GM18951 (cell line): Measurements from ENCODE around the gene XYLT2.

ENCODE experiments used
- POLR2A ChIP-seq: IDR thresholded peaks from 4 replicates; pipeline ENCODE4 v1.6.1; 2011; ENCODE audit warnings: mild to moderate bottlenecking; ENCODE audit not compliant: insufficient read length, insufficient read depth; ENCODE audit errors: extremely low read depth
- in situ Hi-C: fragments of 300-500 bp; cut with MboI; formaldehyde crosslinking; loops from one replicate; pipeline ENCODE4 v1.12.0; 2022; ENCODE audit warnings: low sequenced_read_pairs, mixed read lengths, inconsistent platforms; ENCODE audit not compliant: unreplicated experiment

Gene XYLT2

DNA sequence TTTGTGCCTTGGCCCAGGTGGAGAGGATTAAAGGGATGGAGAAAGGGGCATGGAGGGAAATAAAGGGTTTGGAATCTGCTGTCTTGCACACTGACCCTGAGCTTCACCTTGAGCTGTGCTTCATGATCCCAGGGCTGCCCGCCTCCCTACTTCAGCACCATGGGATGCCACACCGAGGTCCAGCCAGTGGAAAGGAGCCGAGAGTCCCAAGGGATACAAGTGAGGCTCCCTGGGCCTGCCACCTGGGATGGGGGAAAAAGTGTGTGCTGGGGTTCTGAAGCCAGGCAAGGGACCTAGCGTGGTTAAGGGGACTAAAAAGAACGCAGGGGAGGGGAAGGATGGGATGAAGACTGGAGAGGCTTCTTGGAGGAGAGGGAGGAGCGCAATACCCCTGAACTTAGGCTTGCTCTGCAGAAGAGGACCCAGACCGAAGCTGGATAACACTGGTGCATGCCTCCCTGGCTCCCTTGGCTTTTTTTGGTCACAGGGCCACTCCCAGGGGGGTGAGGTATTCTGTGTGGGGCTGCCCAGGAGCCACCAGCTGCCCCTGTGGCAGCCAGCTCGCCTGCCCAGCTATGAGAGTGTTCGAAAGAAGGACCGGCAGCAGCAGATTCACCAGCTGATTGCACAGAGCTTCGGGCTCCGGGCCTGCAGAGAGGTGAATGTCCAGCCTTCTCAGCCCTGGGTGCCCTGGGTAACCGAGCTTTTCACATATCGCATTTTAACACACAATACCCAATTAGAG is 19.9 kb downstream of the XYLT2 start:
- no peak for TF ChIP-seq POLR2A
- in situ Hi-C loops = no loop called here

DNA sequence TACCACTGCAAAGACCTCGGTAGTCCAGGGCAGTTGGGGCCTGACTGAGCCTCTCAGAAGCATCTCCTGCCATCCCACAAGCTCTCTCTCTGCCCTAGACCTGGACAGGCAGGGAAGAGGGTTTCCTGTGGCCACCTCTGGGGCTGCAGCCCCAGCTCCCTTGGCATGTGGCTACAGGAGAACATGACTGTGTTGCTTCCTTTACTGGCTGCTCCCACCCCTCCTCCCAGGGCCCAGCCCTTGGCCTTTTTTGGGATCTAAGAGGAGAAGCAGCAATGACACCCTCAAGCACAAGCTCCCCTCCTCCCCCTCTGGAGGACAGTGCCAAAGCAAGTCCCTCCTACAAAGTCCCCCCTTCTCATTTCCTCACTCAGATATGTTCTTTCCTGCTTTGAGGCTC is 21.5 kb downstream of the XYLT2 start:
- in situ Hi-C loops = no loop called here
- TF ChIP-seq POLR2A = no peak

DNA sequence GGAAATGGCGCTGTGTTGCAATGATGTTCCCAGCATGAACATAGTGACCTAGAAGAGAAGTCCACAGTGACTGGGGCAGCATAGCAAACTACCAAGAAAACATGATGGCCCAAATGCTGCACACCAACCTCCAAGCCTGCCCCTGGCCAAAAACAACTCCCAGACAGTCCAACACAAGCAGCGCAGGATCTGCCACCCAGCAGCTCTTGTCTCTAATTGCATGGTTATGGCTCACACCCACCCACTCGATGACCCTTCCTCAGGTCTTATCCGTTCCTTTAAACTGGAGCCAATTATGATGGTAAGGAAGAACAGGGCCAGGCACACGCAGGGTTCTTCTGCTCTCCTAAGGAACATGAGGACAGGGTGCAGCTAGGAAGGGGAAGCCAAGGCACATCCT is 24.1 kb downstream of the XYLT2 start:
- in situ Hi-C loops = no loop called here
- no peak for TF ChIP-seq POLR2A

DNA sequence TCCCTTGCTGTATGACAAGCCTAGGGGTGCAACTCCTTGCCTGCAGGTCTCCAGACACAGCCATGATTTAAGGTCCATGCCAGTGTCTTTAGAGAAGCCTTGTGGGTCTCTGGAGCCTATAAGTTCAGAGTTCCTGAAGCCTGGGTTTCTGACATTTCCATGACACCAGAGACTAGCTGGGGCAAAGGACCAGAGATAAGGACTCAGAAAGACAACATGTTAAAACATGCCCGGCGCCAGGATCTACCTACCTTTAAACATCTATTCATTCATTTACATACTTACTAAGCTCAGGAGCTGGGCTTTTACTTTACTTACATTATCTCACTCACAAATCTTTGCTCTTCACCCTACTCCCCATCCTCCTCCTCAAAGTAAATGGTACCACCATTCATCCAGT is 25.6 kb downstream of the XYLT2 start:
- TF ChIP-seq POLR2A = no peak
- in situ Hi-C loops = no loop called here

DNA sequence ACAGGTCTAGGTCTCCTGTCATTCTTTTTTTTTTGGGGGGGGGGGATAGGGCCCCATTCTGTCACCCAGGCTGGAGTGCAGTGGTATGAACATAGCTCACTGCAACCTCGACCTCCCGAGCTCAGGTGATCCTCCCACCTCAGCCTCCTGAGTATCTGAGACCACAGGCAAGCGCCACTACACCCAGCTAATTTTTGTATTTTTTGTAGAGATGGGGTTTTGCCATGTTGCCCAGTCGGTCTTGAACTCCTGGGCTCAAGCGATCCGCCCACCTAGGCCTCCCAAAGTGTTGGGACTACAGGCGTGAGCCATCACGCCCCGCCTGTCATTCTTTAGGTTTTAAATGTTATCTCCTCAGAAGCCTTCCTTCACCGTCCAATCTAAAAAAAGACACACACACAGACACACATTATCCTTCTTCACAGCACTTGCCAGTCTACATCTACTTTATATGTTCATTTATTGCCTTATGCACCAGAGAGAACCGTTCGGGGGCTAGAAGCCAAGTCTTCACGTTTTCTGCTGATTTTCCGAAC is 26.4 kb downstream of the XYLT2 start:
- TF ChIP-seq POLR2A = no peak
- in situ Hi-C loops = no loop called here

DNA sequence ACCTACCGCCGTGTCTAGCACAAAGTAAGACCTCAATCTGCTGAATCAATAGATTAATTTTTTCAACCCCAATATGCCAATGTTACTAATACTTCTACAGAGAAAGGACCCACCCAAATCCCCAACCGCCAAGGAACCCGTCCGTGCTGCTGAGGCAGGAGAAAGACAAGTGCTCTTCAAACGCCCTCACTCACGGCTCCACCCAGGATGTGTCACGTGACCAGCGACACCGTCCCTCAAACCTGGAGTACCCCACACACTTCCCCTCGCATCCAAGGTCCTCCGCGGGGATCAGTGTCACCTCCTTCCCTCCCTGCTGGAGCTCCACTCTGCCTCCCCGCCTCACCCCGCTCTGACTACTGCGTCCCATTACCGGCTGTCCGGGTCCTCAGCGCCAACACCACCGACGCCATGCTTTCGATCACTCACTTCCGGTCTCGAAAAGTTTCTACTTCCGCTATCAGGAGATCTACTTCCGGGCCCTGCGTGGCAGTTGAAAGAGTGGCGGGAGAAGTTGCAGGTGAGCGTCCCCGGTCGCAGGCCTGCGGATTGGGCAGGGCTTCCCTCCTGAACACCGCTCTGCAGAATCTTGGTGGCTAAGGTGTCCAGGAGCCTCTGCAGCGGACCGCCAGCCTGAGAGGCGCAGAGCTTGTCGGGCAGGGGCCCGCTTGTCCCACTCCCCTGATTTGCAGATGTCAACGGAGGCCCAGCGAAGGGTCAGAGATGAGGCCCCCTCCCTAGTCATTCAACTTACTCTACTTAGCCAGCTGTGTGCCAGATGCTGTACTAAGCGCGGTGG is 27.0 kb downstream of the XYLT2 start, which contains the start of the genes EME1 and MRPL27:
EME1 (plus strand) TSS at position 472 of the 799 bp plus-strand sequence. CDS start 1,980 bp downstream, outside the sequence.
MRPL27 (minus strand) TSS at position 427 of the 799 bp plus-strand sequence; CDS start at position 413, 14 bp downstream.
- in situ Hi-C loops = no loop called here
- TF ChIP-seq POLR2A = peak; percentile 90

DNA sequence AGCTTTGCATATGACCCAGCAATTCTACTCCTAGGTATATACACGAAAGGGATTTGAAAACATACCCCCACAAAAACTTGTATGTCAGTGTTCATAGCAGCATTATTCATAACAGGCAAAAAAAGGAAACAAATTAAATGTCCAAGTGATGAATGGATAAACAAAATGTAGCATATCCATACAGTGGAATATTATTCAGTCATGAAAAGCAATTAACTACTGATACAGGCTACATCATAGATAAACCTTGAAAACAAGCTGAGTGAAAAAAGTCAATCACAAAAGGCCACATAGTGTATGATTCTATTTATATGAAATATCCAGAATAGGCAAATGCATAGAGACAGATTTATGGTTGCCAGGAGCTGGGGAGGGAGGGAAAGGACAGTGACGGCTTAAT is 27.8 kb downstream of the XYLT2 start:
- TF ChIP-seq POLR2A = no peak
- in situ Hi-C loops = no loop called here

DNA sequence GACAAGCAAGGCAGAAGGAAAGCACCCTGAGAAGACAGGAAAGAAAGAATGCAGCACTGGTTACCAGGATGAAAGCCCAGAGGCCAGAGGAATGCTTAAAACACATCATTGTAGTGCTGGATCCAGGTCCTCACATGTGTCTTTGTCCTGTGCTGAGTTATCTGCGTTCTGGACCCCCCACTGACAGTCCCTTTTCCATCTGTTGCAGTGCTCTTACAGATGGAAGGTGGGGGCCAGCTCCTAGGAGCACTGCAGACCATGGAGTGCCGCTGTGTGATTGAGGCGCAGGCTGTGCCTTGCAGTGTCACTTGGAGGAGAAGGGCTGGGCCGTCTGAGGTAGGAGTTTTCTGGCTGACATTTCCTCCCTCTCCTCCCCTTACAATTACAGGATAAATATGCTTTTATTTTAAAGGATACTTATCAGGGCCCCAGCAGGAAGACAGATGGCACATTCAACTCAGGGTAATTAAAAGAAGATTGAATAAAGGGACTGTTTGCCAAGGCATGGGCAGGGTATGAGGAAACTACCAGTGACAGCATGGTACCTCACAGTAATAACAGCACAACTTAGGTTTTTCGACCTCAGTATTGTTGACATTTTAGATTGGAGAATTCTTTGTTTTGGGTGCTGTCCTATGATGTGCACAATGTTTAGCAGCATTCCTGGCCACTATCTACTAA is 30.1 kb downstream of the XYLT2 start:
- in situ Hi-C loops = no loop called here
- TF ChIP-seq POLR2A = no peak

DNA sequence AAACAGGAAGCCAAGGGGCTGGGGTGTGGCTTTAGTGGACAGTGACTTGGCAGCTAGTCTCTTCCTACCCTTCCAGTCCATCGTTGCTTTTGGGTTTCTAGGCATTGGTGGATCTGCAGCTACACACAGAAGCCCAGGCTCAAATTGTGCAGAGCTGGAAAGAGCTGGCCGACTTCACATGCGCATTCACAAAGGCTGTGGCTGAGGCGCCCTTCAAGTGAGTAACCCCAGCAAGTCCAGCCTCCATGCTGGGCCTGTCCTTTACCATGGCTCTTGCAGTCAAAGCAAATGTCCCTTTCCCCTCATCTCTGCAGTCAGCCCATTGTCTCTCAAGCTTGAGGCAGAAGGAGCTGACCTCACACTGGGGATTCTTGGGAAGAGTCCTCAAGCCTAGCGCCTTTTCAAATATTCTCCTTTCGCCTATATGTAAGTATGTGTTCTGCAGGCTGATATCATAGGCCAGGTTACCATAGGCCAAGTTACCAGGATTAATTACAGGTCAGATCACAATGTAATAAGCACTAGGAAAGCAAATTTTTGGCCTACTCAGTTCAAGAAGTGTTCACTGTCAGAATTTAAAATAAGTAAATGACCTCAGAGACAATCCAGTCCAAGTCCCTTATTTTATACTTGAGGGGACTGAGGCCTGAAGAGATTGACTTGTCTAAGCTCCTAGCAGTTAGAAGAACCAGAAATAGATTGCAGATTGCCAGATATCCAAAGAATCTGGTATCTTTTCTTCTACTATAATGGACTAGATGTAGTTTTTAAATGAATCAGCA is 33.6 kb downstream of the XYLT2 start:
- in situ Hi-C loops = no loop called here
- no peak for TF ChIP-seq POLR2A

DNA sequence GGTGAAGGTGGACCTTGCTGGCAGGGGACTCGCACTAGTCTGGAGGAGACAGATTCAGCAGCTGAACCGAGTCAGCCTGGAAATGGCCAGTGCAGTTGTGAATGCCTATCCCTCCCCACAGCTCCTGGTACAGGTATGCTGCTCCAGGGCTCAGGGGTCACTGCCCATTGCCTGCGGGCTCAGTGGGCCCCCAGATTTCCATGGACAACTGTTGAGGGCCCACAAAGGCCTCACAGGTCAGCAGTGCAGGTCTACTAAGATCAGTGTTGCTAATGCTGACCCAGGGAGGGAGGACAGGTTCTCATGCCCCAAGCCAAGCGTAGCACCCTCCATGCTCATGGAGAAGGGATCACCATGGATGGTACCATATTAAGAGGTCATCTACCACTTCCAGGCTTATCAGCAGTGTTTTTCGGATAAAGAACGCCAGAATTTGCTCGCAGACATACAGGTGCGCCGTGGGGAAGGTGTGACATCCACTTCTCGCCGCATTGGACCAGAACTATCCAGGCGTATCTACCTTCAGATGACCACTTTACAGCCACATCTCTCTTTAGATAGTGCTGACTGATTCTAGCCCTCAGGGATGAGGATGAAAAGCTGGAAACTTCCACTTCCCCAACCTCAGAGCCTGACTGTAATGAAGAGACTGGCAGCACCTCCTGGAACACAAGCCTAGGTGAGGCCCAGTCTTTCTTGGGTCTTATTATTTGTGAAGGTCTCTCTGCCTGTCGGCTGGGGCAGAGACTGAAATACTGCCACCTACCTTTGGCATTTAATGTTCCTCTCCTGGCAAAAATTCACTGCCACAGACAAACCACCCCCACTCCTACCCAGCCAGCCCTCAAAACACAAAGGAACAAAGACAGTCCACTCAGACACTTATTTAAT is 34.7 kb downstream of the XYLT2 start:
- in situ Hi-C loops = no loop called here
- TF ChIP-seq POLR2A = no peak

DNA sequence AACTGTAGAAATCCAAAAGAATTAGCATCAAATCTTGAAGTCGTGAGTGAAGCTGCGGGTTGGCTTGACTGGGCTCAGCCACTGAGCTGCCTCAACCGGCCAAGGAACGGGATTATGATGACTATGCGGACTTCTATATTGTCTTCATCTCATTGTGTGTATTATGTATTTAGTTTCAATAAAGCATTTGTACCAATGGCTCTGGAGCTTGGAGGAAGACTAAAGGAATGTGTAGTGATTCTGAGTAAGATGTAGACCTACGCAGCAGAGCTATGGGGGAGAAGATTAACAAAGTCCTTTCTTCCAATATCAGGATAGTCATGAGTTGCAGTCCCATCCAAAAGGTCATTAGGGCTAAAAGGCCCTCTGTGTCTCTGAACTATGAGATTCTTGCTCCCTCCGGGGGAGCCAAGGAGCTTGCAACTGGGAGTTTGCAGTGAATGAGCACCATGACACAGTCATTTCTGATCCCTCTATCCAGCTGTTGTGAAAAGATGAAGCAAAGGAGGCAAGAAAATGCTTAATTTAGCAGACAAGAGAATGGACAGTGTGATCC is 35.4 kb downstream of the XYLT2 start:
- in situ Hi-C loops = no loop called here
- no peak for TF ChIP-seq POLR2A
